ENCODE data around the gene MZT2B.
"Not testable (repeated sequence)": the region's sequence is repeated elsewhere in the genome, so short reads cannot be mapped to it uniquely, and the experiment has no call there.

The MZT2B gene

DNA sequence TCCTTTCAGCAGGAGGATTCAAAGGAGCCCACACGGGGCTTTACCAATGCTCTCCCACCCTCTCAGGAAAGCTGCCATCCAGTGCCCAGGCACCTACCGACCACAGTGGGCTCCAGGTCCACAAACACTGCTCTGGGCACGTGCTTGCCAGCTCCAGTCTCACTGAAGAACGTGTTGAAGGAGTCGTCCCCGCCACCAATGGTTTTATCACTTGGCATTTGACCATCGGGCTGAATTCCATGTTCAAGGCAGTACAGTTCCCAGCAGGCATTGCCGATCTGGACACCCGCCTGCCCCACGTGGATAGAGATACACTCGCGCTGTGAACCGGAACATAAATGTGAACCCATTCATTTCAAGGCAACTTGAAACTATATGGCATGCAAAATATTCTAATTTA lies 14.0 kb downstream of the MZT2B start:
- not testable (repeated sequence) for DNase-seq (ENCODE audit: extremely low spot score, insufficient read length, low read depth); FAIRE-seq

DNA sequence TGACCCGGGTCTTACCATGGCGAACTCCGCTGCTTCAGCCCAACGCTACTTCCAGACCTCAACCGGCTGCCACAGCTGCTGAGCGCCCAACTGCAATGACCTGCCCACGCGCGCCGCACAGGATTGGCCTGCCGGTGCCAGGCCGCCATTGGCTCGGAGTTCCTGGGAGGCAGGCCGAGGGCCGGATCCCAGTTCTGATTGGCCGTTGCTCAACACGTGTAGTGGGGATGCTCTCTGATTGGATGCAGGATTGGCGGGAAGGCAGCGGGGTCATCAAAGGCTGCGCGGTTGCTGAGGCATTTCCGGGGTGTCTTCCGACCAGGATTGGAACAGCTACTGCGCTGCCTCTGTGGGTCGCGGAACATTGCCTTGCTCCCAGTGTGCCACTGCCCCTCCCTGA lies 16.3 kb downstream of the MZT2B start, which contains the start of gene TUBA3E:
Gene TUBA3E (minus strand): TSS at position 97 of the 400 bp plus-strand sequence. CDS start 79 bp downstream, at position 18.
- no peak for FAIRE-seq

DNA sequence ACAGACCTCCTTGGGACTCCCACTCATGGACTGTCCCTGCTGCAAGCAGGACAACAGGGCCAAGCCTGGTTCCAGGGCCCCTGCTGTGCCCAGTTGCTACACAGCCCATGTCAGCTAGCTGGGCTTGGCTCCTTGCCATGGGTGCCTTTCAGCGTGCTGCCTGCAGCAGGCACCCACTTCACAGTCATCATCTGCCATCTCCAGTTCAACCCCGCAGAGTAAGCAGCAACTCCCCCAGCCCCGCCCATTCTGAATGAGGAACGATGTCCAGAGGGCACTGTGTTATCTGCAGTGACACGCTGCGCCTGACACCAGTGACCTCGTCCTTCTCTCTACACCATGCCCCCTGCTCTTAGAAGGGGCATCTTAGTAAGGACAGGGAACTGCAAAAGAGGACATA lies 20.5 kb downstream of the MZT2B start:
- not testable (repeated sequence) for DNase-seq (ENCODE audit: extremely low spot score, insufficient read length, low read depth); FAIRE-seq

More for the DNA sequence above, 16.3 kb downstream of the MZT2B start, which contains the start of gene TUBA3E:
- no peak for DNase-seq (ENCODE audit: extremely low spot score, insufficient read length, low read depth)

DNA sequence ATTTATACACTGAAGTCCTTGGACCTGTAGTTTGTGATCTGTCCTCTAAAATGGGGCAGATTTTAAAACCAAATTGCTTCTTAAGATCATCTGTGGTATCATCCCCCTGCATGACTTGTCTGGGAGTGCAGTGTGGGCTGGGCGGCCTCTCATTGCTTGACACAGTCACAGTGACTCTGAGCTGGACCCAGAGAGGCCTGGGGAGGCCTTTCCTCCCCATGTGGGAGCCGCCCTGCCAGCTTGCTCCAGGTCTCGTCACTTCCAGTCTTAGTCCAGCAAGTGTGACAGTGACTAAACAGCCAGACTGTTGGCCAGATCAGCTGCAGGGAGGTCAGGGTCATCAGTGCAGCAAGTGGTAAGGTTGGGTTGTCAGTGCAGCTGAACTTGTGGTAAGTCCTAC lies 21.1 kb downstream of the MZT2B start:
- FAIRE-seq; DNase-seq (ENCODE audit: extremely low spot score, insufficient read length, low read depth): not testable (repeated sequence)

DNA sequence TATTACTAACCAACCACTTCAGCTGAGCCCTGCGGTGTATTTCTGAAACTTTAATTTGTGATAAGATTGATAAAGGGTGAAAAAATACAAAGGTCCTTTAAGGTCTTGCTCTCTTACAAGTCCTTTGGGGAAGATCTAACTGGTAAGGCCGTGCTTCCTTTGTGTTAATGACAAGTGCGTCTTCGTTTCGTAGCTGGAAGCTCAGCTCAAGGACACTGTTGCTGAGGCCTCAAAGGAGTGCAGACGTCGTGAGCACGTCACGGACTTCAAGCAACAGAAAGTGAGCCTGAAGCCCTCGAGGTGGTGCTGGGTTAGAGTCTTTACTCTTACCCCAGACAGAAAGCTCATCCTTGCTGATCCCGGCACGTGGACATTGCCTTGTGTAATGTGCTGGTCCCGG lies 25.0 kb downstream of the MZT2B start:
- FAIRE-seq; DNase-seq (ENCODE audit: extremely low spot score, insufficient read length, low read depth): not testable (repeated sequence)

DNA sequence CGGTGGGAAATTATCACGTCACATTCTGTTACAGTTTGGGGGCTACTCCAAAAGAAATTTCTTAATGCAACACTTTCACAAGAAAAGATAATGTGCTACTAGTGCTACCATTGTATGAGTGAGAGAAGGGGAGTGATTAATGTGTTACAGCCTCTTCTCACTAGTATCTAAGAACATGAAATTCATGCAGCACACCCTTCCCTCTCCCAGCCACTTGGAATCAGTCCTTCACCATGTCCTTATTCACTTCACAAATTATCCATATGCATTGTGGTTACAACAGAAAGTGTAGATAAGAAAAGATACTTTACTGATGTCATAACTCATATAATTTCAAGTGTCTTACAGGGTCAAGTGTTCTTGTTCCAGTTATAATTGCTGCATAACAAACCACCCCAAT lies 37.1 kb downstream of the MZT2B start:
- DNase-seq (ENCODE audit: extremely low spot score, insufficient read length, low read depth); FAIRE-seq: not testable (repeated sequence)

DNA sequence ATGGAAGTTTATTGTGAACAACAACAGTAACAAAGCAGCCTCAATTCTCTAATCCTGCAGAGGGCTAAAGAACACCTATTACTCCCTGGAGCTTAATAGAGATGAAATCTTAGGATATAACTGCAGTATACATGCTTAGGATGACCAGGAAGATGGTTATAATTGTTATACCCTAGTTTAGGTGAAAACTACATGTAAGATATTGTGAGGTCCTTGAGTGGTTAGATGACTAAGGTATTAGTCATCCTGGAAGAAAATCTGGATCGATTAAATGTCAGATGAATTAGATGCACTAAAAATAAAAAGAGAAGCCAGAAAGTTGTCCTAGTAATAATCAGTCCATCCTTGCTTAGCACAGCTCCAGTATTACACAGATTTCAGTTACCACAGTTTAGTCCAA lies 38.4 kb downstream of the MZT2B start:
- not testable (repeated sequence) for FAIRE-seq; DNase-seq (ENCODE audit: extremely low spot score, insufficient read length, low read depth)

DNA sequence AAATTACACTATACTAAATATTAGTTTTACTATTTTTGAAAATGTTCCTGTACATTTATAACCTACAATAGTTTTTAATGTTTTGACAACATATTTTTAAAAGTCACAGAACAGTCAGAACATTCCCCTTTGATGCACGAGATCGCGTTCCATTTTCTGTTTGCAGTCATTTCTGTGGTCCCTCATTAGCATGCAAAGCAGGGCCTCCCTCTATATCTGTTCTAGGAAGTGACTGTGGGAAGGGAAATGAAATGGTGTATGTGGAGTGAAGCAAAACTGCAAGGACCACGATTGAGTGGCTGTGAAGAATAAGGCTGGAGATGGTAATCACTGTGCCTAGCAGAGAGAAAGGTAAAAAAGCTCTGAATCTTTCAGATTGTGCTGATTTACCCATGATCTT lies 40.5 kb downstream of the MZT2B start:
- DNase-seq (ENCODE audit: extremely low spot score, insufficient read length, low read depth): not testable (repeated sequence)
- FAIRE-seq: peak; percentile 70

DNA sequence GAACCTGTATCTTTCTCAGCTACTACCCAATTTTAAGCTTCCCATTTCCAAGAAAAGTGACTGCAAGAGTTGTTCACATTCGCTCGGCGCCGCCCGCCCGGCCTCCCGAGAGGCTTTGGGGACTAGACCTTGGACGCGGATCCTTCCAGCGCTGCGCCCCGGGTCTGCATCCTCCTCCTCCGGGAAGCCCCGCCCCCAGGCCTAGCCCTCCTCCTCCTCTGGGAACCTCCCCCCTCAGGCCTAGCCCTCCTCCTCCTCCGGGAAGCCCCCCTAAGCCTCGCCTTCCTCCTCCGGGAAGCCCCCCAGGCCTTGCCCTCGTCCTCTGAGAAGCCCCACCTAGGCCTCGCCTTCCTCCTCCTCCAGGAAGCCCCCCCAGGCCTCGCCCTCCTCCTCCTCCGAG lies 45.9 kb downstream of the MZT2B start:
- FAIRE-seq; DNase-seq (ENCODE audit: extremely low spot score, insufficient read length, low read depth): not testable (repeated sequence)

DNA sequence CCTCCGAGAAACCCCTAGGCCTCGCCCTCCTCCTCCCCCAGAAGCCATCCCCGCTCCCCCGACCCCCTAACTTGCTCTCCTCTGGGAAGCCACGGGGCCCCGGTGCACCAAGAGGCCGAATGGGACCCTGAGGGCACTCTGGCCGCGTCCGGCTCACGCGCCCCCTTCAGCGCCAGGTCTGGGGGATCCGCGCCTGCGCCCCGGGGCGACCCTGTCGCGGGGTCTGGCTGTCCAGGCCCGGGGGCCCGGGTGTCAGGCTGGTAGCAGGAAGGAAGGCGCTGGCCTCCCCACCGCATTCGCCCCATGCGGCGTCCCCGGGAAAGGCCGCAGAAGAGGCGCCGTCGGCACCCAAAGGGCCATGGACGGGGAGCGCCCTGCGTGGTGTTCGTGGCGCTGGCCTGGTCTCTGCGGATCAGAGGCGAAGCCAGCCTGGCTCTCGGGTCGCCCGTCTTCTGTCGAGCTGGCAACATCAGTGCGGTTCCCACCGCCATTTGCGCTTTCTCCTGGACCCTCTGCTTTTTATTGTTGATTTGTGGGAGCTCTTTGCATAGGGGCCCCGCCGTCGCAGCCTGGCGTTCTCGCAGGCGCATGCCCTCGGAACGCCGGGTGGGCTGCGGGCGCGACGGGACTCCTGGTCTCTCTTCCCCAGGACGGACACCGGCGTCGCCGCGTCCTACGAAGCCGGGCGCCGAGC lies 46.6 kb downstream of the MZT2B start:
- DNase-seq (ENCODE audit: extremely low spot score, insufficient read length, low read depth); FAIRE-seq: not testable (repeated sequence)

DNA sequence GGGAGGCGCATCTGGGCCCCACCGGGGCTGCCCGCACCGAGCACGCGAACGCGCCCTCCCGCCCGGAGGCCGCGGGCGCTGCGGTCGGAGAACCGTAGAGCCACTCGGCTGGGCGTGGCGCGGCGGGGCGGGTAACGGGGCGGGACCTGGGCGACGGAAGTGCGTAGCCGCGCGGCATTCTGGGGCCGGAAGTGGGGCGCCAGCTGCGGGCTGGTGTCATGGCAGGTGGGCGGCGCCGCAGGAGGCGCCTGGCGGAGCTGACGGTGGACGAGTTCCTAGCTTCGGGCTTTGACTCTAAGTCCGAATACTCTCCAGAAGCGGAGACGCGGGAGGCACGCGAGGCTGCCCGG lies 47.1 kb downstream of the MZT2B start:
- not testable (repeated sequence) for DNase-seq (ENCODE audit: extremely low spot score, insufficient read length, low read depth); FAIRE-seq

DNA sequence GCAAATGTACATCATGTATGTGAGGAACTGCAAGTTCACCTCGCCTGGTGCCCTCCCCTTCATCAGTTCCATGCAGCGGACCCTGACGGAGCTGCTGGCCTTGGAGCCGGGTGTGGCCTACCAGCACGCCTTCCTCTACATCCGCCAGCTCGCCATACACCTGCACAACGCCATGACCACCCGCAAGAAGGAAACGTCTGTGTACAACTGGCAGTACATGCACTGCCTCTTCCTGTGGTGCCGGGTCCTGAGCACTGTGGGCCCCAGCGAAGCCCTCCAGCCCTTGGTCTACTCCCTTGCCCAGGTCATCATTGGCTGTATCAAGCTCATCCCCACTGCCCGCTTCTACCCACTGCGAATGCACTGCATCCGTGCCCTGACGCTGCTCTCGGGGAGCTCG lies 48.3 kb downstream of the MZT2B start:
- not testable (repeated sequence) for DNase-seq (ENCODE audit: extremely low spot score, insufficient read length, low read depth); FAIRE-seq

DNA sequence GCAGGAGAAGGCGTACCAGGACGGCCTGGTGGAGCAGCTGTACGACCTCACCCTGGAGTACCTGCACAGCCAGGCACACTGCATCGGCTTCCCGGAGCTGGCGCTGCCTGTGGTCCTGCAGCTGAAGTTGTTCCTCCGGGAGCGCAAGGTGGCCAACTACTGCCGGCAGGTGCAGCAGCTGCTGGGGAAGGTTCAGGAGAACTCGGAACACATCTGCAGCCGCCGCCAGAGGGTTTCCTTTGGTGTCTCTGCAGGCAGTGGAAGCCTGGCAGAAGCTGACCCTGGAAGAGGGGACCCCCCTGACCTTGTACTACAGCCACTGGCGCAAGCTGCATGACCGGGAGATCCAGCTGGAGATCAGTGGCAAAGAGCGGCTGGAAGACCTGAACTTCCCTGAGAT lies 48.8 kb downstream of the MZT2B start:
- not testable (repeated sequence) for DNase-seq (ENCODE audit: extremely low spot score, insufficient read length, low read depth); FAIRE-seq

DNA sequence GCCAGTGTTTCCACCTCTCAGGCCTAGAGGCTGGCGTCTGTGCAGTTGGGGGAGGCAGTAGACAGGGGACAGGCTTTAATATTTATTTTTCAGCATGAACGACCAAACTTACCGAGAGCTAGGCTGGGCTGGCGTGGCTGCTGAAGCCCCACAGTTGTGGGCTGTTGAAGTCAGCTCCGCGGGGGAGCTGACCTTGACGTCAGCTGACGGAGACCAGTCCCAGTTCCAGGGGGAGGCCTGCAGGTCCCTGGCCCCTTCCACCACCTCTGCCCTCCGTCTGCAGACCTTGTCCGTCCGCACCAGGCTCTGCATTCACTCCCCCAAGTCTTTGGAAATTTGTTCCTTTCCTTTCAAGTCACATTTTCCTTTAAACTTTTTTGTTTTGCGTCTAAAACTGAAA lies 49.6 kb downstream of the MZT2B start:
- no peak for DNase-seq (ENCODE audit: extremely low spot score, insufficient read length, low read depth)
- no peak for FAIRE-seq

DNA sequence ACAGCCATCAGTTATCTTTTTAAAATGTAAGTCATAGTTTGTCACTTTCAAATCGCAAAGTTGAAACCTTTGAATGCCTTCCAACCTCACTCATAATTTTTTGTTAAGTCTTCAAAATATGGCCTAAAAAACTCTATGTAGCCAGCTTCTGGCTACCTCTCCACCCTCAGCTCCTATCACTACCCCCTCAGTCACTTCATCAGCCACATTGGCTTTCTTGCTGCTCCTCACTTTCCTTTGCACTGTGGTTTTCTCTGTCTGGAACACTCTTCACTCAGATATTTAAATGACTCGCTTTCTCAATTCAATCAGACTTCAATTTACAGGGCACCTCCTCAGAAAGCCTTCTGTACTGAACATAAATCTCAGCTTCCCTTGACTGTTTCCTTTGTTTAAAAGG lies 51.0 kb downstream of the MZT2B start:
- not testable (repeated sequence) for DNase-seq (ENCODE audit: extremely low spot score, insufficient read length, low read depth); FAIRE-seq

DNA sequence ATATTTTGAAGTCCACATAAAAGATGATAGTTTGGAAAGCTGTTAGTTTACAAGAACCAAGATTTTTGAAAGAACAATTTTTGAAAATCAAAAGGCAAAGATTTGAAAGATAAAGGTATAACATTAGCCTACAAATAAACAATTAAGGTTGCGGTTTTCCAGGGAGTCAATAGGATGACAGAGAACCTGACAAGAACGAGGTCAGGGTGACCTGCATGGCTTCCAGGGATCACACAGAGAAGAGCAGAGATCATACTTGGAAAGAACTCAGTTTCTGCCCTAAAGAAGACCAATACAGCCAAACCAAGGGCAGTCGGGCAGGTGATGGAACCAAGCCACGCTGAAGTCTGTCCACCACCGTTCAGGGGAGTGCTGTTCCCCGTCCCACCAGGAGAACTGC lies 57.5 kb downstream of the MZT2B start:
- DNase-seq (ENCODE audit: extremely low spot score, insufficient read length, low read depth); FAIRE-seq: not testable (repeated sequence)
